C1 segment of cervical spinal cord (tissue), 14 donors: ENCODE measurements around the gene NDUFAF3.
"Not testable (repeated sequence)": the region's sequence is repeated elsewhere in the genome, so short reads cannot be mapped to it uniquely, and the experiment has no call there.

Experiments
- DNase-seq, 14 donors: peaks; one replicate each; lab custom pipeline; 2025; lab: John Stamatoyannopoulos, UW

The NDUFAF3 gene

GRCh38 chr3:48999085-48999858 lies 22.6 kb upstream of the NDUFAF3 start:
- DNase-seq = no peak

- no peak for DNase-seq
These were observed 20.8 kb upstream of the NDUFAF3 start for GRCh38 chr3:49001155-49001554.

GRCh38 chr3:49004352-49005302 lies 17.3 kb upstream of the NDUFAF3 start:
- DNase-seq = no peak

GRCh38 chr3:49005303-49005680 lies 16.6 kb upstream of the NDUFAF3 start:
- DNase-seq = no peak

DNA sequence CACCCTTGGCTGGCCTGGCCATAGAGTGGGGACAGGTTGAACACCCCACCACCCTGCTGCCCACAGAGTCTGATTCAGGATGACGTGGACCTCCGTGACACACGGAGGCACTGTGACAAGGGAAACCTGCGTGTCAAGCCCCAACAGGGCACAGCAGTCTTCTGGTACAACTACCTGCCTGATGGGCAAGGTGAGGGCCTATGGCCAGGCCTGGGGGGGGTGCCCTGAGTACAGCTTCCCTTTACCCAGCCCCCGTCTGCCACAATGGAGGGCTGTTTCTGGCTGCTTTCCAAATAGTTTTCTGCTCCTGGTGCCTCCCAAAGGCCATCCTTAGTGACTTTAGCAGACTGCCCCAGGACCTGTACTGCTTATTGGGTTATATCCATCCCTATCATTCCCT lies 15.9 kb upstream of the NDUFAF3 start:
- peak in 1 of 14 donors; percentile 9 for DNase-seq

GRCh38 chr3:49006408-49007067 lies 15.4 kb upstream of the NDUFAF3 start:
- peak in 6 of 14 donors; percentile 51 to 71 (median 63) for DNase-seq

GRCh38 chr3:49007068-49007770 lies 14.7 kb upstream of the NDUFAF3 start, which contains the start of gene WDR6:
Gene WDR6, plus strand, starts transcription at chr3:49007391. Its CDS starts 41 bp downstream, at chr3:49007432.
- peak; percentile 74 to 98 (median 91) for DNase-seq

DNA sequence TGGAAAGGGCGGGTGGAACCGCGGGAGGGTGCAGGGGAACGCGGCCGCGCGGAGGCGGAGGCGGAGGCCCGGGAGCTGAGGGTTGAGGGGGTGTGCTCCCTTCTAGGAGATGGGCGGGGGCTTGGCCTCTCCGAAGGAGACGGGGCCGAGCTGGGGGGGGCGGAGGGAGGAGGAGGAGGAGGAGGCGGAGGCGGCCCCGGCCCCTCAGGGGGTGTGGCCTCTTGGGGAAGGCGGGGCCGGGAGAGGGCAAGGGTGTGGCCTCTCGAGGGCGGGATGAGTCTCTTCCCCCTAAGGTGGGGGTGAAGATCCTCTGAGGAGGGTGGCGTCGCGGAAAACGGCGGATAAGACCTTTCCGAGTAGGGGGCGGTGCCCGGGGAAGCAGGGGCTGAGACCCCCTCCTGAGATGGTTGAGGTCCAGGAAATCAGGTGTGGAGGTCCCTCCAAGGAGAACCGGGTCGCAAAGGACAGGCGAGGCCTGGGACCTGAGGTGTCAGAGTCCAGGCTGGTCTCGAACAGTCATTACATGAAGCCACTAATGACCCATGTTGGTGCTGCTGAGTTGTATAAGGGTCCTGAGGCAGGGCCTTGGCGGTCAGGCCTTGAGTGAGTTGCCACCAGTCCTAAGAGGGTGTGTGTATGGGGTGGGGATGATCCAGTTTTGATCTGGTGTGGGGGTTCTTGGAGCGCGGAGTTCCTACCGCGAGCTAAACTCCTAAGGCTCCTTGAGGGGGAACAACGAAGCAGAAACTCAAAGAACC lies 14.0 kb upstream of the NDUFAF3 start:
- peak in 13 of 14 donors; percentile 45 to 82 (median 69) for DNase-seq

DNA sequence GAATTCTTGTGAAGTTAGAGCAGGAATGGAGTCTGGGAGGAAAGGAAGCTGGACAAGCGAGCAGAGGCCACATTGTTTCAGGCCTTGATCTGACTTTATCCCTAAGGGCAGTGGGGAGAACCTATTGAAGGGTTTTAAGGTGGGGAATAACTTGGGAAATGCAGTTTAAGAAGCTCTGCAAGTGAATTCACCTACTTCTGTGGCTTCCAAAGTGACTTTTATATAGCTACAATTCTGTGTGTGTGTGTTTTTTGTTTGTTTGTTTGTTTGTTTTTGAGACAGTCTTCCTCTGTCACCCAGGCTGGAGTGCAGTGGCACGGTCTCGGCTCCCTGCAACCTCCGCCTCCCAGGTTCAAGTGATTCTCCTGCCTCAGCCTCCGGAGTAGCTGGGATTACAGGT lies 13.3 kb upstream of the NDUFAF3 start:
- DNase-seq = not testable (repeated sequence)

DNA sequence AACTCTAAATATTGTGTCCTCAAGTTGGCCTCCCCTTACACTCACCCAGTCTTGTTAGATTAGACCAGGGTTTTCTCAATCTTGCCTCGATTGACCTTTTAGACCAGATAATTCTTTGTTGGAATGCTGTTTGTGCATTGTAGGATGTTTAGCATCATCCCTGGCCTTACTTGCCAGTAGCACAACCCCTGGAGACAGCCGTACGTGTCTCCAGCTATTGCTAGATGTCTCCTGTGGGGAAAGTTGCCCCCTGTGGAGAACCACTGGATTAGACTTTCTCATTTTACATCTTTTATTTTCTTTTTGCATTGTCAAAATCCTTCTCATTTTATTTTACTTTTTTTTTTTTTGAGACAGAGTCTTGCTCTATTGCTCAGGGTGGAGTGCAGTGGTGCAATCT lies 12.5 kb upstream of the NDUFAF3 start:
- no peak for DNase-seq

- no peak for DNase-seq
These were observed 9.4 kb upstream of the NDUFAF3 start for GRCh38 chr3:49012441-49013017.

DNA sequence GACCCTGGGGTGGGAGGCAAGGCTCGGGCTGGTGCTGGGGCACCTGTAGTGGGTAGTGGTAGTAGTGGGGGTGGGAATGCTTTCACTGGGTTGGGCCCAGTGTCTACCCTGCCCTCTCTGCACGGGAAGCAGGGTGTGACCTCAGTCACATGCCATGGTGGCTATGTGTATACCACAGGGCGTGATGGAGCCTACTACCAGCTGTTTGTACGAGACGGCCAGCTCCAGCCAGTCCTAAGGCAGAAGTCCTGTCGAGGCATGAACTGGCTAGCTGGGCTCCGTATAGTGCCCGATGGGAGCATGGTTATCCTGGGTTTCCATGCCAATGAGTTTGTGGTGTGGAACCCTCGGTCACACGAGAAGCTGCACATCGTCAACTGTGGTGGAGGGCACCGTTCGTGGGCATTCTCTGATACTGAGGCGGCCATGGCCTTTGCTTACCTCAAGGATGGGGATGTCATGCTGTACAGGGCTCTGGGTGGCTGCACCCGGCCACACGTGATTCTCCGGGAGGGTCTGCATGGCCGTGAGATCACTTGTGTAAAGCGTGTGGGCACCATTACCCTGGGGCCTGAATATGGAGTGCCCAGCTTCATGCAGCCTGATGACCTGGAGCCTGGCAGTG lies 8.7 kb upstream of the NDUFAF3 start:
- no peak for DNase-seq

GRCh38 chr3:49013738-49014660 lies 7.9 kb upstream of the NDUFAF3 start:
- DNase-seq = no peak

- no peak for DNase-seq
These were observed 6.8 kb upstream of the NDUFAF3 start for GRCh38 chr3:49015072-49015471.

- DNase-seq = no peak
These were observed 6.2 kb upstream of the NDUFAF3 start for GRCh38 chr3:49015765-49016164.

DNA sequence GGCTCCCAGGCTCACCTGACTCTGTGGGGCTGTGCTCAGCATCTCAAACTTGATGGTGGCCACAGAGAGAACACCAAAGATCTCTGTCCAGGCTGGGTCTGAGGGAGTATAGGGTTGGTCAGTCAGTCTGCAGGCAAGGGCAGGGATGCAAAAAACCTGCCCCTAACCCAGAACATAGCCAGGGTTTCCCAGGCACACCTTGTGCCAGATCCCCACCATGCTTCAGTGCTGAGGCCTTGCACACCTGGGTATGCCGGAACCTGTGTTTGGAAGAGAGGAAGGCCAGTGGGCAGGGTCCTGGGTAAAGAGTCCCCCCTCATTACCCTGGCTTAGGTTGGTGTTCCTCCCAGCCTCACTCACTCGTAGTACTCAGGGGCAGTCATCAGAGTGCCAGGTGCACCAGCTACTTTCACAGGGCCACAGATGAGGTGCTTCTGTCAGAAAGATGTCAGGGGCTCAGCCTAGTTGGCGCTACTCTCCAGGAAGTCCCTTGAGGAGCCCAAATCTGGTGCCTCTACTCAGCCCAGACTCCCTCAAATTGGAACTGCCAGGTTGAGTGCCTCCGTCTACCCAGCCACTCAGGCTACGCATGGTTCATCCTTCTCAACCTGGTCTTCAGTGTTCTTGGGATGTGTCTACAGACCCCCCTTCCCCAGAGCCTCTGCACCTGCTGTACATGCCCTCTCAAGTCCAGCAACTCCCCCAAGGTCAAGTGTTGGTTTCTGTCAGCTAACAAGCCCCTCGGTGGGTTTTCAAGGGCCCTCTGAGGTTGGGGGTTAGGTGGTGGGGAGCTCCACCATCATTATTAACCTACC lies 5.3 kb upstream of the NDUFAF3 start:
- DNase-seq = no peak

DNA sequence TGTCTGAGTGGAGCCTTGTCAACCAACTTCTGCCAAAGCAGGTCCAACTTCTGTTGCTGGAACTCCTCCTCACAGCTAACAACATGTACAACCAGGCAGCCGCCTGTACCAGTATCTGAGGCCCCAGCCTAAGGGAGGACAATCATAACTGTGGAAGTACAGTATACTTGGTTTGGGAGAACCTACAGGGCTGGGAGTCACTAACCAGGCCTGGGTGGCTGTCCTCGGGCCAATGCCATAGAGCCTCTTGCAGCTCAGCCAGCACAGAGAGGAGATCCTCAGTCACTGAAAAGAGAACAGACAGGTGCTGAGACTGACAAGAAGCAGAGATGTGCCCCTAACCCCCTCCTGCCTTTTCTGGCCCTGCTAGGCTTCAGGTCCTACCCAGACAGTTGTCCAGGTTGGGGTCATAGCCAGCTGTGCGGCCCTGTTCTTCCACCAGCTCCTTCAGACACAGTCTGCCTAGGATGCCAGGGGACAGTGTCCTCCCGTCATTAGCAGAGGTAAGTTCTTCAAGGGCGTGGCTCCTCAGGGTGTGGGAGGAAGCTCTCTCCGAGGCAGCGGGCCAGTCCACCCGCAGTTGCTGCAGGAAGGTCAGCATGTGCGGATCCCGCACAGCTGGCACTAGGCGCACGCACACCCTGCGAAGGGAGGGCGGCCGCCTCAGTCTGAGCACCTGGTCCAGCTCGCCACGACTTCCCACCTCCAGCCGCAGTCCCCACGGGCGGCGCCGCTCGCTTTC lies 4.5 kb upstream of the NDUFAF3 start:
- DNase-seq = peak in 1 of 14 donors; percentile 37
